ENCODE results near the gene WFIKKN1. TPM values are rescaled to one million over a fixed set of nuclear protein-coding genes. Genes with fewer than 3 reads are reported as not detected.

The WFIKKN1 gene
- total and polyA plus RNA-seq, 7 donors: 0.30 to 2.0 (median 0.36) TPM

DNA sequence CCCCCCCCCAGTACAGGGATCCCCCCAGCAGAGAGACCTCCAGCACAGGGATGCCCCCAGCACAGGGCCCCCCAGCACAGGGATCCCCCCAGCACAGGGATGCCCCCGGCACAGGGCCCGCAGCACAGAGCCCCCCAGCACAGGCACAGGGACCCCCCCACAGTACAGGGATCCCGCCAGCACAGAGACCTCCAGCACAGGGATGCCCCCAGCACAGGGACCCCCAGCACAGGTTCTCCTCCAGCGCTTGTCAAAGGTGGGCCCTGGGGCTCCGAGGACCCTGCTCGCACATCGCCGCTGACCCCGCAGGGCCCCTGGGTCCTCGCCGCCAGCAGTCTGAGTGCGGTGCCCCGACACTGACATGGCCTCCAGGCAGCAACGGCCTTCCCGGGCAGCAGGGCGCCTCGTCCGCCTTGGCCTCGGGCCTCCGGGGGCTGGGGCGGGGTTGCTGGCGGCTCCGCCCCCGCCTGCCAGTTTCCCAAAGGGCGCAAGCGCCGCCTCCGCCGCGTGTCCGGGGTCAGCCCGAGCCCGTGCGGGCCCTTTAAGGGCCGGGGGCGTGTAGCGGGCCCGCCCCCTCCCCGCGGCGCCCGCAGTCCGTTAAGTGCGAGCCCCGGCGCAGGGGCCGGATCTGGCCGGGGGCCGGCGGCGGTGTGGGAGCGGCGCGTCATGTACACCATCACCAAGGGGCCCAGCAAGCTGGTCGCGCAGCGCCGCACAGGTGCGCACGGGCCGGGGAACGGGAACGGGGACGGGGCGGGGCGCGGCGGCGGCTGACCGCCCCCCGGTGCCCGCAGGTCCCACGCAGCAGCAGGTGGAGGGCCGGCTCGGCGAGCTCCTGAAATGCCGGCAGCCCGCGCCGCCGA is 10.8 kb downstream of the WFIKKN1 start, which contains the start of gene MCRIP2:
Gene MCRIP2, plus strand, starts transcription at position 503 of the 863 bp plus-strand sequence. Its CDS starts 164 bp downstream, at position 667.
- peak within 1 kb of the TSS; percentile 92 for H3K27ac ChIP-seq
- peak; percentile 71 to 73 (median 72) for ATAC-seq
- peaks cover 52% of the 10 kb centered on the region for H3K4me1 ChIP-seq
- H3K36me3 ChIP-seq (ENCODE audit: insufficient read depth in 1 of 2, low read depth in 1 of 2): peaks cover 0 to 5% of the 10 kb centered on the region in 2 donors
- H3K9me3 ChIP-seq: no peaks in the 10 kb centered on the region
- peak within 1 kb of the TSS; percentile 88 for H3K4me3 ChIP-seq
- TF ChIP-seq, protein P1, sequence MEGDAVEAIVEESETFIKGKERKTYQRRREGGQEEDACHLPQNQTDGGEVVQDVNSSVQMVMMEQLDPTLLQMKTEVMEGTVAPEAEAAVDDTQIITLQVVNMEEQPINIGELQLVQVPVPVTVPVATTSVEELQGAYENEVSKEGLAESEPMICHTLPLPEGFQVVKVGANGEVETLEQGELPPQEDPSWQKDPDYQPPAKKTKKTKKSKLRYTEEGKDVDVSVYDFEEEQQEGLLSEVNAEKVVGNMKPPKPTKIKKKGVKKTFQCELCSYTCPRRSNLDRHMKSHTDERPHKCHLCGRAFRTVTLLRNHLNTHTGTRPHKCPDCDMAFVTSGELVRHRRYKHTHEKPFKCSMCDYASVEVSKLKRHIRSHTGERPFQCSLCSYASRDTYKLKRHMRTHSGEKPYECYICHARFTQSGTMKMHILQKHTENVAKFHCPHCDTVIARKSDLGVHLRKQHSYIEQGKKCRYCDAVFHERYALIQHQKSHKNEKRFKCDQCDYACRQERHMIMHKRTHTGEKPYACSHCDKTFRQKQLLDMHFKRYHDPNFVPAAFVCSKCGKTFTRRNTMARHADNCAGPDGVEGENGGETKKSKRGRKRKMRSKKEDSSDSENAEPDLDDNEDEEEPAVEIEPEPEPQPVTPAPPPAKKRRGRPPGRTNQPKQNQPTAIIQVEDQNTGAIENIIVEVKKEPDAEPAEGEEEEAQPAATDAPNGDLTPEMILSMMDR (IDR thresholded peaks at IDR 0.05): no peak
- intact Hi-C loops (cut with DNase I): no loop called here
- WGBS, 3 donors: 1 to 2% (median 2%) methylated on average over 50 to 81 of the region's 81 CpGs
- no peaks in the 10 kb centered on the region for H3K27me3 ChIP-seq (ENCODE audit: insufficient read depth in 3 of 3, low read length in 2 of 3)
- peak; percentile 89 to 94 for DNase-seq

DNA sequence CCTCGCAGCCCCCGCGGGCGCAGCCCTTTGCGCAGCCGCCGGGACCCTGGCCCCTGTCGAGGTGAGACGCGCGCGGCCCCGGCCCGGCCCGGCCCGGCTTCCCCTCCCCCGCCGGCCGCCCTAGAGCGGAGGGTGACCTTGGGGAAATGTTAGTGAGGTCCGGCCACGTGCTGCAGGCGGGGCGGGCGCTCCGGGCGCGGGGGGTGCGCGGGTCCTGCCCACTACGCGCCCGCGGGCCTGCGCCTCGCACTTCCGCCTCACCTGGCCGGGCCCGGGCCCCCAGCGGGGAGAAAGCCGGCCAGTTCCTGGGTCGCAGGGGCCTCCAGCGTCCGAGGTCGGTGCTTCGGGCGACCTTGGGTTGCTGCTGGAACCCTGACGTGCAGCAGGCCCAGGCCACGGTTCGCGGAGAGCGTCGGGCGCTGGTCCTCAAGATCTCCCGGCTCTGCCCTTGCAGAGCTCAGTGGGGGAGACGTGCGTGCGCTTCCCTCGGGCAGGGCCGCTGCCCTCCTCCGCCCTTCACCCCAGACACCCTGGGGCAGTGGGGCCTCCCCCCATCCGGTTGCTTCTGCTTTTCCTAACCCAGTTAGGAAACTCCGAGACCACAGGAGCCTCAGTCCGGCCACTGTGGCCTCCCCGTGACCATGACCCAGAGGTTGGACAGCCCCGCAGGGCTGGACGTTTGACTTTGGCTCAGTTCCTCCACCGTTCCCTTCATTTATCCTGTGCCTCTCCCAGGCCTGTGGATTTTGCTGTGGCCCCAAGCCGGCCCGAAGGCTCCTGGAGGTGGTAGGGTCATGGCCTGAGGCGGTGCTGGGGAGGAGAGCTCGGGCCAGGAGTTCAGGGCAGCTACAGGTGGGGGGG is 11.6 kb downstream of the WFIKKN1 start:
- H3K27ac ChIP-seq: peak overlapping the region; percentile 92
- peaks cover 58% of the 10 kb centered on the region for H3K4me1 ChIP-seq
- no peaks in the 10 kb centered on the region for H3K27me3 ChIP-seq (ENCODE audit: insufficient read depth in 3 of 3, low read length in 2 of 3)
- H3K4me3 ChIP-seq: peak overlapping the region; percentile 88
- H3K36me3 ChIP-seq (ENCODE audit: insufficient read depth in 1 of 2, low read depth in 1 of 2): peaks cover 0 to 5% of the 10 kb centered on the region in 2 donors
- DNase-seq: peak; percentile 69 to 85
- no peaks in the 10 kb centered on the region for H3K9me3 ChIP-seq
- 4 to 7% (median 7%) methylated on average over 35 to 72 of the region's 72 CpGs for WGBS, 3 donors
- TF ChIP-seq, protein P1 (IDR thresholded peaks at IDR 0.05): no peak
- peak; percentile 51 to 52 (median 52) for ATAC-seq
- intact Hi-C loops (cut with DNase I): no loop called here

DNA sequence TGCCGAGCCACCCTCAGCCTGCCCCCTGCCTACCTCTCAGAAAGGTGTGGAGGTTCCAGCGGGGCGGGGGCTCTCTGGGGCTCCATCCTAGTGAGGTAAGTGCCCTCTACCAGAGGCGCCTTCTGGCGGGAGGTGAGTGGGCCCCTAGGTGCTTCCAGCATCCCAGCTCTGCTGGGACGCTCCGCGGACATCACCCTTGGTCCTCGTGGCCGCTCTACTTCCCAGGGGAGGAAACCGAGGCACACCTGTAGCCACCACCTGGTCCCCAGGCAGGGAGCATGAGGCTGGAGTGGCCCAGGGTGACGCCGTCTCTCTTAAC is 12.2 kb downstream of the WFIKKN1 start:
- H3K36me3 ChIP-seq (ENCODE audit: insufficient read depth in 1 of 2, low read depth in 1 of 2): peaks cover 0 to 5% of the 10 kb centered on the region in 2 donors
- H3K4me3 ChIP-seq: peak overlapping the region; percentile 88
- TF ChIP-seq, protein P1 (IDR thresholded peaks at IDR 0.05): no peak
- no peaks in the 10 kb centered on the region for H3K9me3 ChIP-seq
- peaks cover 56% of the 10 kb centered on the region for H3K4me1 ChIP-seq
- H3K27ac ChIP-seq: peak overlapping the region; percentile 92
- H3K27me3 ChIP-seq (ENCODE audit: insufficient read depth in 3 of 3, low read length in 2 of 3): no peaks in the 10 kb centered on the region
- DNase-seq (no peak), ATAC-seq (no peak)
- intact Hi-C loops (cut with DNase I): no loop called here
- WGBS, 3 donors: 80 to 87% (median 83%) methylated on average over 13 of the region's 13 CpGs

DNA sequence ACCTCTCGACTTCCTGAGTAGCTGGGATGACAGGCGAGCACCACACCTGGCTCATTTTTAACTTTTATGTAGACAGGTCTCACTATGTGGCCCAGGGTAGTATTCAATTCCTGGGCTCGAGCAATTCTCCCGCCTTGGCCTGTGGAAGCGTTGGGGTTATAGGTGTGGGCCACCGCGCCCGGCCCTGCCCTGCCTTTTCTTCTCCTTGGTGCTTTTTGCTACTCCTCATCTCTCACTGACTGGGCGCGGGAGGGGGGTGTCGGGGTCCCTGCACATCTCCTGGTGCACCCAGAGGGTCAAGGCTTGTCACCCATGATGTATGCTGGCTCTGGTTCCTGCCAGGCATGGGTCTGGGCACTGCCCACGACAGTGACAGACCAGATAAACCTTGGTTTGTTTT is 13.8 kb downstream of the WFIKKN1 start:
- H3K4me1 ChIP-seq: peaks cover 63% of the 10 kb centered on the region
- no peak overlapping the region for H3K4me3 ChIP-seq
- no peaks in the 10 kb centered on the region for H3K27me3 ChIP-seq (ENCODE audit: insufficient read depth in 3 of 3, low read length in 2 of 3)
- DNase-seq (no peak), ATAC-seq (no peak)
- TF ChIP-seq, protein P1 (IDR thresholded peaks at IDR 0.05): no peak
- intact Hi-C loops (cut with DNase I): no loop called here
- no peaks in the 10 kb centered on the region for H3K9me3 ChIP-seq
- H3K27ac ChIP-seq: peak overlapping the region; percentile 93
- WGBS, 3 donors: 83 to 95% (median 88%) methylated on average over 12 of the region's 12 CpGs
- H3K36me3 ChIP-seq (ENCODE audit: insufficient read depth in 1 of 2, low read depth in 1 of 2): peaks cover 0 to 5% of the 10 kb centered on the region in 2 donors

Data from psoas muscle (tissue), 8 donors.